T-helper 17 cell (primary cell): ENCODE measurements around the gene DST. TPM values are rescaled to one million over a fixed set of nuclear protein-coding genes. Genes with fewer than 3 reads are reported as not detected.

Experiments used
- ATAC-seq: fragments of 150-1000 bp; cut with Tn5 transposase; 2 replicates; pipeline ENCODE4 v1.10.0; 2021; ENCODE audit warnings: mild to moderate bottlenecking, moderate library complexity
- DNase-seq, 3 donors: peaks; one replicate each; pipeline versions ENCODE4 v3.0.0 to v3.0.0-alpha.2; 2020 to 2021
- H3K9me3 ChIP-seq: one replicate; pipeline ENCODE4 v1.7.0; 2013; ENCODE audit warnings: low read length, mild to moderate bottlenecking; ENCODE audit not compliant: control insufficient read depth, poor library complexity, severe bottlenecking
- H3K27ac Mint-ChIP-seq: one replicate; pipeline ENCODE4 v1.8.0; 2022; ENCODE audit warnings: mild to moderate bottlenecking, moderate library complexity, mixed read lengths
- H3K27me3 Mint-ChIP-seq: one replicate; pipeline ENCODE4 v1.8.0; 2022; ENCODE audit warnings: mixed read lengths
- H3K36me3 Mint-ChIP-seq: one replicate; pipeline ENCODE4 v1.8.0; 2022; ENCODE audit warnings: low read depth, mixed read lengths
- H3K4me1 Mint-ChIP-seq: one replicate; pipeline ENCODE4 v1.8.0; 2022; ENCODE audit warnings: mild to moderate bottlenecking, mixed read lengths
- H3K4me3 Mint-ChIP-seq: one replicate; pipeline ENCODE4 v1.8.0; 2022; ENCODE audit warnings: mild to moderate bottlenecking, moderate library complexity, mixed read lengths
- total RNA-seq, 4 donors: library from RNA in 2 of 4; stranded (reverse) in 2 of 4; gene quantifications; one replicate each; pipeline ENCODE4 v1.2.3 and lab custom pipeline; 2022 to 2026

The DST gene
- total RNA-seq, 2 donors from 2014 or later: 12.6 to 29.6 TPM

DNA sequence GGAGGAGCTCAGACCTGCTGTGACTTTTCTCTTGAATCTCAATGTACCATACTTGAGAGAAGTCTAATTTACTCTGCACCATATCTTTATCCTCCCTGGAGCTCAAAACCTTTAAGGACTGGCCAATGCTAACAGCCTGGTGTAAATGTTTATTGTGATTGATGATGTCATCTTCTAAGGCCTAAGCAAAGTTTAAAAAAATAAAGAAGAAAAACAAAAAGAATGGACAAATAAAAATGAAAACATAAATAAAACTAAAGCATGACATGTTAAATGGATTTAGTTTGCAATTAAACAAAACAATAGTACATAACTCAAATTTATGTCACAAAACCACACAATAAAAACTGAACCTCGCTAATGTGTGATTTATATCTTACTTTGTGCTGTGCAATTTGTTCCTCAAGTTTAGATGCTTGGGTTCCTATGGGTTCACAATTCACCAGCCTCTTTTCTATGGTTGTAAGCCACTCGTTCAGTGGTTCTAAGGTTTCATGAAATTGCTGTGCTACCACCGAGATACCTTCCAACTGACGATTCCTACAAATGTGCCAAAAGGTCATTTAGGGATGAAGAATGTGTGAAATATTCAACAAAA lies 113.0 kb downstream of the DST start:
- no peak for DNase-seq
- no peak for ATAC-seq
- Mint-ChIP-seq H3K4me1 (peaks cover 2% of the 10 kb centered on the region), H3K36me3 (peaks cover 1% of the 10 kb centered on the region), H3K27ac (no peak overlapping the region), H3K4me3 (no peak overlapping the region), H3K27me3 (no peaks in the 10 kb centered on the region)
- no peaks in the 10 kb centered on the region for H3K9me3 ChIP-seq

DNA sequence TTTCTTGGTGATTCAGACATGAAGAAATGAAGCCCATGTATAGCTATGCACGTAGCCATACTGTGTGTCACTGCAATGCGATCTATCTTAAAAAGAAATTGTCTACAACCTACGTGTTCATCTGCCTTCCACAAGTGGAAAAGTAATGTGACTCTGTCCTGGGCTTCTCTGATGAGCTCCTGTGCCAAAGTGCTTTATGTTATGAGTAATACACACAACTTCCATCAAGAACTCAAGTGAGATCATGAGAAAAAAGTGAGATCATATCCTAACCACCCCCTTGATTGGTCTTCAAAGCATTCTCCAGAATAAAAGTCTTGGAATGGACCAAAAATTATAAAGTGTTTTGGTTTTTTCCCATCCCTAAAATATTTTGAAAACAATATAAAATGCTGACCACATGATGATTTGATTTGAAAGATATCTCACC lies 114.3 kb downstream of the DST start:
- Mint-ChIP-seq H3K27ac (no peak overlapping the region), H3K27me3 (no peaks in the 10 kb centered on the region), H3K4me1 (peaks cover 2% of the 10 kb centered on the region), H3K36me3 (no peaks in the 10 kb centered on the region), H3K4me3 (no peak overlapping the region)
- ATAC-seq (no peak), DNase-seq (no peak)
- H3K9me3 ChIP-seq: no peaks in the 10 kb centered on the region

DNA sequence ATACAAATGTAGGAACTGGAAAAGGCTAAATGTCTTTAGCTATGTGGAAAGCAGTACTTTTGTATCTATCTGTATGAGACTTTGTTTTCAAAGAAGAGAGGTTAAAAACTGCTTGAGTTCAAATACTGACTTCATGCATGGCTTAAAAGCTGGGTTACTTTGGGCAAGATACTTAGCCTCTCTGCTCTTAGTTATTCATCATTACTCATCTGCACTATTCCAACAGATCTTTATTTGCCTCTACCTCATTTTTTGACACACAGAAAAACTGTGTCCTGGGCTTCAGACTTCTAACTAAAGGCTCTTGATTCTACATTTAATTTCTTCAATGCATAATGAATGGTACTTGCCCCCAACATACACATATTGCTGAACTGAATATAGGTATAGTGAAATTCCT lies 114.8 kb downstream of the DST start:
- Mint-ChIP-seq H3K27ac (no peak overlapping the region), H3K4me1 (peaks cover 2% of the 10 kb centered on the region), H3K4me3 (no peak overlapping the region), H3K27me3 (no peaks in the 10 kb centered on the region), H3K36me3 (no peaks in the 10 kb centered on the region)
- ATAC-seq: no peak
- no peak for DNase-seq
- H3K9me3 ChIP-seq: no peaks in the 10 kb centered on the region

DNA sequence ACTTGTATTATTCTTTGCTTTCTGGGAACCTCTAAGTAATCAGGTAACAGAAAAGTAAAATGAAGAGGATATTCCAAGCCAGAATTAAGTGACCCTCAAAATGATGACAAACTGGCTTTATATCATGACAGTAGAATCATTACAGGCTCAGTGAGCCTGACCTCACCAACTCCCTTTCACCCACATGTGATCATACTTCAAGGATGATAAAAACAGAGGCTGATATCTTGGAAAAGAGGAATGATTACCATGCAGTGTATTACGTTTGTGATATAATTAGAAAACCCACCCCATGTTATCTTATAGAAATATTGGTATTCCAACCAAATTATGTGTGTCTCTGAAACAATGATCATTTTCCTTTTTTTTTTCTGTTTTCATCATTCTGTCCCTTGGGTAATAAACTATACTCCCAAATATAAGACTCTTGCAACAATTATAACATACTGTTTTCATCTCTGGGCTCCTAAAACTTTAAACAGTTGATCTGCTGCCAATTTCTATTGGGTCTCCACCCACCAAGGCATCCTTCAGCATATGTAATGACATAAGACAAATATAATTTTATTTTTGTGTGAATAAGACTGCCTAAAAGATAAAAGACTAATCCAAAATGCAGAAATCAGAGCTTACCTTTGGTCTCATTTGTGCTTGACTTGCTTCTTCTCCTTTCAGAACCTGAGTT lies 115.7 kb downstream of the DST start:
- Mint-ChIP-seq H3K27ac (no peak overlapping the region), H3K4me3 (no peak overlapping the region), H3K4me1 (peaks cover 2% of the 10 kb centered on the region), H3K36me3 (no peaks in the 10 kb centered on the region), H3K27me3 (no peaks in the 10 kb centered on the region)
- DNase-seq (no peak), ATAC-seq (no peak)
- no peaks in the 10 kb centered on the region for H3K9me3 ChIP-seq

GRCh38 chr6:56525974-56526789 lies 116.5 kb downstream of the DST start:
- Mint-ChIP-seq H3K36me3 (no peaks in the 10 kb centered on the region), H3K27ac (no peak overlapping the region), H3K27me3 (no peaks in the 10 kb centered on the region), H3K4me3 (no peak overlapping the region), H3K4me1 (peaks cover 2% of the 10 kb centered on the region)
- ATAC-seq (no peak), DNase-seq (no peak)
- no peaks in the 10 kb centered on the region for H3K9me3 ChIP-seq

- DNase-seq (no peak), ATAC-seq (no peak)
- Mint-ChIP-seq H3K4me1 (peaks cover 2% of the 10 kb centered on the region), H3K27ac (no peak overlapping the region), H3K4me3 (no peak overlapping the region), H3K27me3 (no peaks in the 10 kb centered on the region), H3K36me3 (no peaks in the 10 kb centered on the region)
- no peaks in the 10 kb centered on the region for H3K9me3 ChIP-seq
Observed at GRCh38 chr6:56524891-56525703, 117.6 kb downstream of the DST start.

DNA sequence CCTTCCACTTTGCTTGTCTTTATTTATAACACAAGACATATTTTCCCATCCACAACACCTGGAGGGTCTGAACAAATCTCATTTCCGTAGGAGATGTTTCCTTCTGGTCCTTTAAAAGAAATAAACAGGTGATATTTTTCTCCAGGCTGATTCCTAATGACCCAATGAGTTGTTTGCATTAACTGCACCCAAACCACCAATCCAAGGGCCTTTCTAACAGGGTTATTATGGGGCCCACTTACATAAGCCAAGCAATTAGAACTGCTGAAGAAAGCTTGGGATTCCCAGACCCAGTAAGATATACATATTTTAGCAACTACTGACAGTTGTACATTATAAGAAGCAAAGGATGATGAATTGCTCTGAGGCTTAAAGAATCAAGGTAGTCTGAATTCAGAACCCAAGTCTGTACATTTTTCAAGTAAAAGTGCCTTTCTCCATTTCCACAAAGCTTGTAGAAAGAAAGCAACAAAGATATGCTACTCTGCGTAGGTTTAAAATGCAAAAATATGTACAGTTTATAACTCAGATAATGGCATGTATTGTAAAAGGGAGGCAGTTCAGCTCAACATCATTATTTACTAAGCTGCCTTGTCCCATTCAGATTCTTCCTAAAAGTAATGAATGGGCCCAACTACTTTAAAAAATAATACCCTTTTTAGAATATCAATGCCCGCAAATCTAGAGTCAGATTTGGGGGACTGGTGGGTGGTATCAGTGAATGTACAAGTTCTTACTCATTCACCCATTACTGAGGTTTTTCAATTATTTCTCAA lies 120.0 kb downstream of the DST start:
- no peak overlapping the region for H3K4me3 Mint-ChIP-seq

GRCh38 chr6:56521976-56522375 lies 120.7 kb downstream of the DST start:
- Mint-ChIP-seq H3K4me1 (no peaks in the 10 kb centered on the region), H3K4me3 (no peak overlapping the region), H3K27ac (no peak overlapping the region), H3K27me3 (no peaks in the 10 kb centered on the region), H3K36me3 (no peaks in the 10 kb centered on the region)
- ATAC-seq: no peak
- no peaks in the 10 kb centered on the region for H3K9me3 ChIP-seq
- no peak for DNase-seq

More for the DNA sequence above, 120.0 kb downstream of the DST start:
- DNase-seq (no peak), ATAC-seq (no peak)
- no peaks in the 10 kb centered on the region for H3K36me3 Mint-ChIP-seq
- H3K27me3 Mint-ChIP-seq: no peaks in the 10 kb centered on the region
- no peaks in the 10 kb centered on the region for H3K4me1 Mint-ChIP-seq
- H3K9me3 ChIP-seq: no peaks in the 10 kb centered on the region
- no peak overlapping the region for H3K27ac Mint-ChIP-seq

GRCh38 chr6:56521454-56521853 lies 121.2 kb downstream of the DST start:
- no peaks in the 10 kb centered on the region for H3K36me3 Mint-ChIP-seq
- H3K9me3 ChIP-seq: no peaks in the 10 kb centered on the region
- H3K27ac Mint-ChIP-seq: no peak overlapping the region
- DNase-seq: no peak
- H3K4me3 Mint-ChIP-seq: no peak overlapping the region
- no peaks in the 10 kb centered on the region for H3K27me3 Mint-ChIP-seq
- ATAC-seq: no peak
- no peaks in the 10 kb centered on the region for H3K4me1 Mint-ChIP-seq

GRCh38 chr6:56520218-56520617 lies 122.5 kb downstream of the DST start:
- no peaks in the 10 kb centered on the region for H3K27me3 Mint-ChIP-seq

GRCh38 chr6:56518995-56519767 lies 123.5 kb downstream of the DST start:
- Mint-ChIP-seq H3K27me3 (no peaks in the 10 kb centered on the region), H3K36me3 (peaks cover 2% of the 10 kb centered on the region), H3K27ac (no peak overlapping the region), H3K4me3 (no peak overlapping the region), H3K4me1 (peaks cover 3% of the 10 kb centered on the region)
- no peak for ATAC-seq
- H3K9me3 ChIP-seq: no peaks in the 10 kb centered on the region
- DNase-seq: no peak

More at GRCh38 chr6:56520218-56520617, 122.5 kb downstream of the DST start:
- Mint-ChIP-seq H3K4me3 (no peak overlapping the region), H3K27ac (no peak overlapping the region), H3K36me3 (peaks cover 2% of the 10 kb centered on the region), H3K4me1 (peaks cover 3% of the 10 kb centered on the region)
- H3K9me3 ChIP-seq: no peaks in the 10 kb centered on the region
- ATAC-seq (no peak), DNase-seq (no peak)
